GM18951 (cell line): ENCODE data around the gene TAF7.
"Not testable (repeated sequence)": the region's sequence is repeated elsewhere in the genome, so short reads cannot be mapped to it uniquely, and the experiment has no call there.

Source experiments
- POLR2A ChIP-seq: IDR thresholded peaks from 4 replicates; pipeline ENCODE4 v1.6.1; 2011; ENCODE audit warnings: mild to moderate bottlenecking; ENCODE audit not compliant: insufficient read length, insufficient read depth; ENCODE audit errors: extremely low read depth
- in situ Hi-C: fragments of 300-500 bp; cut with MboI; formaldehyde crosslinking; loops from one replicate; pipeline ENCODE4 v1.12.0; 2022; ENCODE audit warnings: low sequenced_read_pairs, mixed read lengths, inconsistent platforms; ENCODE audit not compliant: unreplicated experiment

Gene TAF7

DNA sequence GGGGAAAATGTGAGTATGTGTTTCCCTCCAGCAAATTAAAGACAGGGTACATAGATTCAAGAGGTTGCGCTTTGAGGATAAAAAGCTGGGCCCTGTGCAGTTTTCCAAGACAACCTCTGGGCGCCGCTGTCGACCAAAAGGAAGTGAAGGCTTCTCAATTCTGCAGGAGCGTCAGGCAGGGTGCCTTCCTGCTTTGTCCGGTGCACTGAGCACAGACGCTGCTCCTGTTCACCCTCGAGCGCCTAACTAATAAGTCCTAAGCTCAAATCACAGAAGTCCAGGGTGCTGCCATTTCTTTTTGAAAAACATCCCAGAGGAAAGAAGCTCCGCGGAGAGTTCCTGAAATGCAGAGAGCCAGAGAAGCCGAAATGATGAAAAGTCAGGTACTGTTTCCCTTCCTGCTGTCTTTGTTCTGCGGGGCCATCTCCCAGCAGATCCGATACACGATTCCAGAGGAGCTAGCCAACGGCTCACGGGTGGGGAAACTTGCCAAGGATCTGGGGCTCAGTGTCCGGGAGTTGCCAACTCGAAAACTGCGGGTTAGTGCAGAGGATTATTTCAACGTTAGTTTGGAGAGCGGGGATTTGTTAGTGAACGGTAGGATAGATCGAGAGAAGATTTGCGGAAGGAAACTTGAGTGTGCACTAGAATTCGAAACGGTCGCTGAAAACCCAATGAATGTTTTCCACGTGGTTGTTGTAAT is 29.5 kb upstream of the TAF7 start, which contains the start of gene PCDHGB1:
TSS of gene PCDHGB1 (plus strand) at position 183 of the 703 bp plus-strand sequence. CDS start at position 345, 162 bp downstream.
- in situ Hi-C loops, result no loop called here
- no peak for TF ChIP-seq POLR2A

DNA sequence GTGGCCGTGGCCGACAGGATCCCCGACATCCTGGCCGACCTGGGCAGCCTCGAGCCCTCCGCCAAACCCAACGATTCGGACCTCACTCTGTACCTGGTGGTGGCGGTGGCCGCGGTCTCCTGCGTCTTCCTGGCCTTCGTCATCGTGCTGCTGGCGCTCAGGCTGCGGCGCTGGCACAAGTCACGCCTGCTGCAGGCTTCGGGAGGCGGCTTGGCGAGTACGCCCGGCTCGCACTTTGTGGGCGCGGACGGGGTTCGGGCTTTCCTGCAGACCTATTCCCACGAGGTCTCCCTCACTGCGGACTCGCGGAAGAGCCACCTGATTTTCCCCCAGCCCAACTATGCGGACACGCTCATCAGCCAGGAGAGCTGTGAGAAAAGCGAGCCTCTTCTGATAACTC is 25.4 kb upstream of the TAF7 start:
- in situ Hi-C loops, result not testable (repeated sequence)

DNA sequence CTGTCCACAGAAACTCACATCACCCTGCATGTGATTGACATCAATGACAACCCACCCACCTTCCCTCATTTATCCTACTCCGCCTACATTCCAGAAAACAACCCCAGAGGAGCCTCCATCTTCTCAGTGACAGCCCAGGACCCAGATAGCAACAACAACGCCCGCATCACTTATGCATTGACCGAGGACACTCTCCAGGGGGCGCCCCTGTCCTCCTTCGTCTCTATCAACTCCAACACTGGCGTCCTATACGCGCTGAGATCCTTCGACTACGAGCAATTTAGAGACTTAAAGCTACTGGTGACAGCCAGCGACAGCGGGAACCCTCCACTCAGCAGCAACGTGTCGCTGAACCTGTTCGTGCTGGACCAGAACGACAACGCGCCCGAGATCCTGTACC is 24.7 kb upstream of the TAF7 start:
- no peak for TF ChIP-seq POLR2A
- in situ Hi-C loops, result no loop called here

DNA sequence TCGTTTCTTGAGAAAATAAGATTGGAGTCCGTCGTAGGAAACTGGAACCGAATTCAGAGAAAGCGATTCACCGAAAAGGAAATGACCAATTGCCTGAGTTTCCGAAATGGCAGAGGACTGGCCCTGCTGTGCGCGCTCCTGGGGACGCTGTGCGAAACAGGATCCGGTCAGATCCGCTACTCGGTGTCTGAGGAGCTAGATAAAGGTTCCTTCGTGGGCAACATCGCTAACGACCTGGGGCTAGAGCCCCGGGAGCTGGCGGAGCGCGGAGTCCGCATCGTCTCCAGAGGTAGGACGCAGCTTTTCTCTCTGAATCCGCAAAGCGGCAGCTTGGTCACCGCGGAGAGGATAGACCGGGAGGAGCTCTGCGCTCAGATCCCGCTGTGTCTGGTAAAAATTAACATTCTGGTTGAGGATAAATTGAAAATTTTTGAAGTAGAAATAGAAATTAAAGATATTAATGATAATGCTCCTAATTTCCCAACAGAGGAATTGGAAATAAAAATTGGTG is 23.4 kb upstream of the TAF7 start:
- in situ Hi-C loops, result no loop called here
- TF ChIP-seq POLR2A, result no peak

DNA sequence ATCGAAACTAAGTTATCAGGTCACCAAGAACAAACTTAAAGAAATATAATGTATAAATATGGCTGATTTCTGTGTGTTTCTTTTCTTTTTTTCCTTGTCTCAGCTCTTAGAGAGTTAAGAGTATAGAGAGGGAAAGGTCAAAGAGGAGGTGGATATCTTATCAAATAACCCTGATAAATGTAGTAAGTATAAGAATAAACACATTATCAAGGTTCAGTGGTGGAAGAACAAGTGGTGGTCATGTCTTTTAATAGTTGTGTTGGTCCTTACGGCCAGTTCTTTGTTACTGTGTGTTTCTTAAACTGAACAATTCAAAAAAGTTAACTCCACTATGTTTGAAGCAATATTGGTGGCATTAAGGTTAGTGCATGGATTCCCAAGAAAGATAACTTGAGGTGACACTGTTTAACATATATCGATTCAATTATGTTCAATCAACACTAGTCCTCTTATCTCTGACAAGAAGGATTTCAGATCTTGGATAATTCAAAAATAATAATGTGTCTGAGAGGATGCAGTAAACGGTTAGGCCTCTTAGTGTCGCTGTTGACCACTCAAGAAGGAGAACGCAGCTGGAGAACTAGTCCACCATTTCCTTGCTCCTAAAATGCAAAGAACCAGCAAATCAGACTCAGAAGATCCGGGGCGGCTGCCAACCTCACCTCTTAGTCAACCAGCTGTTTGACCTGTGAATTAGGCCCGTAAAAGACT is 22.8 kb upstream of the TAF7 start, which contains the start of gene PCDHGA3:
TSS of gene PCDHGA3 (plus strand) at position 588 of the 711 bp plus-strand sequence. CDS start 205 bp downstream, outside the sequence.
- TF ChIP-seq POLR2A, result no peak
- in situ Hi-C loops, result no loop called here

DNA sequence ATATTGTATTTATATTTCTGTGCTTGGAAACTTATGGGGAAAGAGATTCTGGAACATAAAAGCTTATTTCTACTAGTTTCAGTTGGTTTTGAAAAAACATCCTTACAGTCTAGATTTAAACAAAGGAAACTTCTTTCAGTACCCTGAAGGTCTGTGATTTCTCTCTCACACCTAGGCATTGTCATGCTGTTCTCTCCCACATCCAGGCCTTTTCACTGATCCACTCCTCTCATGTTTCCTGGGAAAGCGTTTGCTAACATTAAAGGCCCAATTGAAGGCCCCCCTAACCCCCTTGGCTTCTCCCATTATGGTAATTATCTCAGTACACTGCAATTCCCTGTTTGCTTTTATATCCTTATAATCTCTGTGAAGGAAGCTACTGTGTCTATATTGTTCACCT is 22.2 kb upstream of the TAF7 start:
- TF ChIP-seq POLR2A, result no peak
- in situ Hi-C loops, result no loop called here

DNA sequence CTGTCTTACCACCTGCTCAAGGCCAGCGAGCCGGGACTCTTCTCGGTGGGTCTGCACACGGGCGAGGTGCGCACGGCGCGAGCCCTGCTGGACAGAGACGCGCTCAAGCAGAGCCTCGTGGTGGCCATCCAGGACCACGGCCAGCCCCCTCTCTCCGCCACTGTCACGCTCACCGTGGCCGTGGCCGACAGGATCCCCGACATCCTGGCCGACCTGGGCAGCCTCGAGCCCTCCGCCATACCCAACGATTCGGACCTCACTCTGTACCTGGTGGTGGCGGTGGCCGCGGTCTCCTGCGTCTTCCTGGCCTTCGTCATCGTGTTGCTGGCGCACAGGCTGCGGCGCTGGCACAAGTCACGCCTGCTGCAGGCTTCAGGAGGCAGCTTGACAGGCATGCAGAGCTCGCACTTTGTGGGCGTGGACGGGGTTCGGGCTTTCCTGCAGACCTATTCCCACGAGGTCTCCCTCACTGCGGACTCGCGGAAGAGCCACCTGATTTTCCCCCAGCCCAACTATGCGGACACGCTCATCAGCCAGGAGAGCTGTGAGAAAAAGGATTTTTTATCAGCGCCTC is 20.3 kb upstream of the TAF7 start:
- in situ Hi-C loops, result not testable (repeated sequence)

DNA sequence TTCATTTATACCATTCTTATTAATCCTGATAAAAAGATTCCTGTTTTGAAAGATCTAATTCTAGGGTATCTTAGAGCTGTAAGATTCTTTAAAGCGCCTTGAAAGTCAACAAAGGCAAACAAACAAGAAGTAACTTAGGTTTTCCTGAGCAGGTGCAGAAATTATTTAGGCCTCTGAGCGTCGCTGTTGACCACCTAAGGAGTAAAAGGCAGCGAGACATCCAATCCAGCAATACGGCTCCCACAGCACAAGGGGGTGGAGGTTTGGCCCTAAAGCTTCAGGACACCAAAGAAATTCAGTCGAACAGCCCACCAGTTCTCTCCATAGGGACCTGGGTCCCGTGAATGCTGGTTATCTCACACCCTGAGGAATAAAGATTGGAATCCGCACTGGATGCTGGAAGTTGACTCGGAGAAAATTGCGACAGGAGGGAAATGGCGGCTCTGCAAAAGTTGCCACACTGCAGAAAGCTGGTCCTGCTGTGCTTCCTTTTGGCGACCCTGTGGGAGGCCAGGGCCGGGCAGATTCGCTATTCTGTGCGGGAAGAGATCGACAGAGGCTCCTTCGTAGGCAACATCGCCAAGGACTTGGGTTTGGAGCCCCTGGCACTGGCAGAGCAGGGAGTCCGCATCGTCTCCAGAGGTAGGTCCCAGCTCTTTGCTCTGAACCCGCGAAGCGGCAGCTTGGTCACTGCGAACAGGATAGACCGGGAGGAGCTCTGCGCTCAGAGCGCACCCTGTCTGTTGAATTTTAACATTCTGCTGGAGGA is 18.1 kb upstream of the TAF7 start, which contains the start of gene PCDHGA2:
TSS of gene PCDHGA2 (plus strand) at position 223 of the 769 bp plus-strand sequence.
- TF ChIP-seq POLR2A, result no peak
- in situ Hi-C loops, result no loop called here

DNA sequence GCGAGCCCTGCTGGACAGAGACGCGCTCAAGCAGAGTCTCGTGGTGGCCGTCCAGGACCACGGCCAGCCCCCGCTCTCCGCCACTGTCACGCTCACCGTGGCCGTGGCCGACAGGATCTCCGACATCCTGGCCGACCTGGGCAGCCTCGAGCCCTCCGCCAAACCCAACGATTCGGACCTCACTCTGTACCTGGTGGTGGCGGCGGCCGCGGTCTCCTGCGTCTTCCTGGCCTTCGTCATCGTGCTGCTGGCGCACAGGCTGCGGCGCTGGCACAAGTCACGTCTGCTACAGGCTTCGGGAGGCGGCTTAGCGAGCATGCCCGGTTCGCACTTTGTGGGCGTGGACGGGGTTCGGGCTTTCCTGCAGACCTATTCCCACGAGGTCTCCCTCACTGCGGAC is 12.0 kb upstream of the TAF7 start:
- in situ Hi-C loops, result not testable (repeated sequence)

DNA sequence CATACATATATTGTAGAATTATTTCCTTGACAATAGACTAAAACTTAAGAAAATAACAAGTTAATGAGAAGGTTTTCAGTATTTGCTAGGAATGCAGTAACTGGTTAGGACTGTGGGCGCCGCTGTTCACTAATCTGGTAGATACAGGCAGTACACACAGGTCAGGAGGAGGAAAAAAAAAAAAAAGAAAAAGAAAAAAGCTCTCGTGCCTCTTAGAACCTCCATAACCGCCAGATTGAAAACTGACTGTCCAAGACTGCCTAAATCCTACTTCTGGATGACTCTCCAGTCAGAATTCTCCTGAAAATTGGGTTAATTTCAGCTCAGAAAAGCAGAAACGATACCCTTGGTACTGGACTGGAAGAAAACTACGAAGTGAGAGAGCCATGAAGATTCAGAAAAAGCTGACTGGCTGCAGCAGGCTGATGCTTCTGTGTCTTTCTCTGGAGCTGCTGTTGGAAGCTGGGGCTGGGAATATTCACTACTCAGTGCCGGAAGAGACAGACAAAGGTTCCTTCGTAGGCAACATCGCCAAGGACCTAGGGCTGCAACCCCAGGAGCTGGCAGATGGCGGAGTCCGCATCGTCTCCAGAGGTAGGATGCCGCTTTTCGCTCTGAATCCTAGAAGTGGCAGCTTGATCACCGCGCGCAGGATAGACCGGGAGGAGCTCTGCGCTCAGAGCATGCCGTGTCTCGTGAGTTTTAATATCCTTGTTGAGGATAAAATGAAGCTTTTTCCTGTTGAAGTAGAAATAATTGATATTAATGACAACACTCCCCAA is 9.9 kb upstream of the TAF7 start, which contains the start of gene PCDHGA1:
TSS of gene PCDHGA1 (plus strand) at position 216 of the 782 bp plus-strand sequence.
- no peak for TF ChIP-seq POLR2A
- in situ Hi-C loops, result no loop called here

DNA sequence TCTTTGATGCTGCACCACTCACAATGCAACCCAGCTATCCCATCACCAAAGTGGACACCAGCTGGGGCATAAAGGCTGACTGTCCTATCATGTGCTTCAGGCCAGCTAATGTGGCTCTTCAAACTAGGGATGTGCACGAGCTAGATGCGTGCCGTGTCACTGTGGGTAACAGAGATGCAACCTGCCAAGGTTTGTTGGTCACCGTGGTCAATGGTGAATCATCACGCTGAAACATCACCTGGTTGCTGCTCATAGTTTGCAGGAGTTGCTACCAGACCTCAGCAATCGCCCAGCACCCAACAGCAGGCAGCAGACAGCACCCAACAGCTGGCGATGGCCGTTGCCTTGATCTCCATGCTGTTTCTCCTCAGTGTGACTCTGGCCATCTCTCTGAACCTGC is 7.6 kb upstream of the TAF7 start:
- in situ Hi-C loops, result no loop called here
- no peak for TF ChIP-seq POLR2A

DNA sequence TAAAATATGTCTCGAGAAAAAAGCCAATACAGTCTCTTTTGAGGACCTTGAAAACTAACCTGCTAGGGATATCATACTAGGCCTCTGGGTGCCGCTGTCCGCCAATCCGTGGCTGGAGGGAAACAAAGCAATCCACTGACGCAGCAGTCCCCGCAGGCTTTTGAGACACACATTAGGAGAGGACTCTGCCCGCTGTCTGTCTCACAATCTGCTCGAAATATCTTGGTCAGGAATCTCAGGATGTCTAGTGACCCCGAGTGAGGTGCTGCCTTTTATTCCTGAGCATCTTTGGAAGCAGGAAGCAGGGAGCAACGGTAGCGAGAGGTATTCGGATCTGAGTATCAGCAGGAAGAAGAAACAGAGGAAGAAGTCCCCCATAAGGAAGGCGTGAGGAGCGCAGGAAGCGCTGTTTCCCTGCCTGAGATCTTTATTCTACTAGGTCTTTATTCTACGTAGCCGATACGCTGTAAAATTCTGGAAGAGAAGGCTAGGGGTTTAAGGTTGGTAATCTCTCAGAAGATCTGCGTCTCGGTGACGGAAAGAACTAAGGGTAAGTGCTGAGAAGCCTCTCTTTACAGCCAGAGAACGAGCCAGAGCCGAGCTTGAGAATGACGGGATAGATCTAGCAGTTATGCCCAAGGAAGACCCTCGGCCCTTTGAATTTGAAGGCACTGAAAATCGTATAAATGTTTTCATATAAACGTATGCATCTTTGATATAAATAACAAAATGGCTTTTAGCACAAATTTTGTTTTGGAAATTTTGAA is 5.7 kb upstream of the TAF7 start:
- in situ Hi-C loops, result no loop called here

DNA sequence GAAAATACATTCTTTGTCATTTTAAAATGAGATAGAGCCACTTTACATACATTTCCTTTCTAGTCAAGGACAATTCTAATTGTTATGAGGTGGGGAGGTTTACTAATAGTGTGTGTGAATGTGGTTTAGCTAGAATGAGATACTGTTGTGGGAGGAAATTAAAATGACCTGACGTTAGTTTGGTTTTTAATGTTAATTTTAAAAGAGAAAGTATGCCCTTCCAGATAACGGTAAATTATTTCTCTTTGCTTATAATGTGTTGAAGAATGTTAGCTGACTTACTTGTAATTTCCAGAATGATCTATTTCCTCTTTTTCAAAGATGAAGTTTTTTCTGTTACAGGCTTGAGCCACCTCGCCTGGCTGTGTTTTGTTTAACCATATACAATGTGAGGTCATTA is 1.7 kb upstream of the TAF7 start:
- in situ Hi-C loops, result no loop called here
- no peak for TF ChIP-seq POLR2A

More for the DNA sequence above, 5.7 kb upstream of the TAF7 start:
- no peak for TF ChIP-seq POLR2A
